ENCODE measurements around the gene ERC2. TPM values are rescaled to one million over a fixed set of nuclear protein-coding genes. Genes with fewer than 3 reads are reported as not detected.

Gene ERC2
- total RNA-seq, 1 donor from 2014 or later: 48.3 TPM

- Mint-ChIP-seq H3K27me3 (ENCODE audit: unreplicated experiment) (no peaks in the 10 kb centered on the region), H3K4me3 (ENCODE audit: unreplicated experiment) (no peak overlapping the region), H3K4me1 (ENCODE audit: low read depth, unreplicated experiment) (peaks cover 9% of the 10 kb centered on the region), H3K36me3 (ENCODE audit: unreplicated experiment) (no peaks in the 10 kb centered on the region), H3K9me3 (ENCODE audit: unreplicated experiment) (no peaks in the 10 kb centered on the region), H3K27ac (ENCODE audit: unreplicated experiment) (no peak overlapping the region)
- no peak for DNase-seq
- TF ChIP-seq, protein P1, sequence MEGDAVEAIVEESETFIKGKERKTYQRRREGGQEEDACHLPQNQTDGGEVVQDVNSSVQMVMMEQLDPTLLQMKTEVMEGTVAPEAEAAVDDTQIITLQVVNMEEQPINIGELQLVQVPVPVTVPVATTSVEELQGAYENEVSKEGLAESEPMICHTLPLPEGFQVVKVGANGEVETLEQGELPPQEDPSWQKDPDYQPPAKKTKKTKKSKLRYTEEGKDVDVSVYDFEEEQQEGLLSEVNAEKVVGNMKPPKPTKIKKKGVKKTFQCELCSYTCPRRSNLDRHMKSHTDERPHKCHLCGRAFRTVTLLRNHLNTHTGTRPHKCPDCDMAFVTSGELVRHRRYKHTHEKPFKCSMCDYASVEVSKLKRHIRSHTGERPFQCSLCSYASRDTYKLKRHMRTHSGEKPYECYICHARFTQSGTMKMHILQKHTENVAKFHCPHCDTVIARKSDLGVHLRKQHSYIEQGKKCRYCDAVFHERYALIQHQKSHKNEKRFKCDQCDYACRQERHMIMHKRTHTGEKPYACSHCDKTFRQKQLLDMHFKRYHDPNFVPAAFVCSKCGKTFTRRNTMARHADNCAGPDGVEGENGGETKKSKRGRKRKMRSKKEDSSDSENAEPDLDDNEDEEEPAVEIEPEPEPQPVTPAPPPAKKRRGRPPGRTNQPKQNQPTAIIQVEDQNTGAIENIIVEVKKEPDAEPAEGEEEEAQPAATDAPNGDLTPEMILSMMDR (IDR thresholded peaks at IDR 0.05; ENCODE audit: partially characterized antibody, unreplicated experiment): no peak
Measured at GRCh38 chr3:55692295-55692956, 775.8 kb downstream of the ERC2 start.

DNA sequence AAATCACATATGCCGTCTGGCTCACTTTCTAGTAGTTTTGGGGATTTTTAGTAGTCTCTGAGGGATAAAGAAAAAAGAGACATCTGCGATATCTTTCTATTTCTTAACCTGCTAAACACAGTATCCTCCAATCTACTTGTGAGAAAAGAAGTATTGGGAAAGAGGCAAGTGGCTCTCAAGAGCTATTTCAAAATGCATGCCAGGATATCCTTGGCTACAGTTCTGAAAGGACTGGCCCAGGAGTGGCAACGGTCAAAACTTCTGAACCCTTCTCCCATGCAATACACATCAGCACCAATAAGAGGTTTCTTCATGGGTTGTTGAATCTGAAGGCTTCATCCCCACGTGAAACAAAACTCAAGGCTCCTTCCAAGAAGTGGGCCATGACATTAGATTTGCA, 777.1 kb downstream of the ERC2 start:
- H3K27me3 Mint-ChIP-seq (ENCODE audit: unreplicated experiment): no peaks in the 10 kb centered on the region
- no peaks in the 10 kb centered on the region for H3K9me3 Mint-ChIP-seq (ENCODE audit: unreplicated experiment)
- H3K4me1 Mint-ChIP-seq (ENCODE audit: low read depth, unreplicated experiment): peaks cover 9% of the 10 kb centered on the region
- TF ChIP-seq, protein P1 (IDR thresholded peaks at IDR 0.05; ENCODE audit: partially characterized antibody, unreplicated experiment): no peak
- H3K4me3 Mint-ChIP-seq (ENCODE audit: unreplicated experiment): no peak overlapping the region
- H3K27ac Mint-ChIP-seq (ENCODE audit: unreplicated experiment): no peak overlapping the region
- DNase-seq: no peak
- H3K36me3 Mint-ChIP-seq (ENCODE audit: unreplicated experiment): no peaks in the 10 kb centered on the region

DNA sequence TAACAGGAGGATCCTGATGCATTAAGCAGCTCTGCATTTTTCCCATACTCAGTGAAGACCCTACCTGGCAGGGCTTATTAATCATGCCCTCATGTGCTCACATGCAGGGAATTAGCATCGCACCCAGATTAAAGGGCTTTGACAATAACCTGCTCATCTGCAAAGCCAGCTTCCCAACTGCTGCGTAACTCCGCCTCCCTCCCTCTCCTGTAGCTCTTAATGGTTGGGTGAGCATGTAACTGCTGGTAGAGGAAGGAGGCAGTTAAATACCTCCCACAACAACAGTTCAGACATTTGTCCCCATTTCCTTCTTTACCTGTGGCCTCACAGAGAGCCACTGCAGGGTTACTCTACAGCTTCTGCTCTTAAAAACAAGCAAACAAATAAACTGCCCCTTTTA, 777.5 kb downstream of the ERC2 start:
- Mint-ChIP-seq H3K9me3 (ENCODE audit: unreplicated experiment) (no peaks in the 10 kb centered on the region), H3K27ac (ENCODE audit: unreplicated experiment) (no peak overlapping the region), H3K4me1 (ENCODE audit: low read depth, unreplicated experiment) (peaks cover 9% of the 10 kb centered on the region), H3K27me3 (ENCODE audit: unreplicated experiment) (no peaks in the 10 kb centered on the region), H3K36me3 (ENCODE audit: unreplicated experiment) (no peaks in the 10 kb centered on the region), H3K4me3 (ENCODE audit: unreplicated experiment) (no peak overlapping the region)
- TF ChIP-seq, protein P1 (IDR thresholded peaks at IDR 0.05; ENCODE audit: partially characterized antibody, unreplicated experiment): no peak
- peak; percentile 26 for DNase-seq

GRCh38 chr3:55690177-55690576, 778.1 kb downstream of the ERC2 start:
- Mint-ChIP-seq H3K27ac (ENCODE audit: unreplicated experiment) (no peak overlapping the region), H3K9me3 (ENCODE audit: unreplicated experiment) (no peaks in the 10 kb centered on the region), H3K4me3 (ENCODE audit: unreplicated experiment) (no peak overlapping the region), H3K4me1 (ENCODE audit: low read depth, unreplicated experiment) (peaks cover 9% of the 10 kb centered on the region), H3K36me3 (ENCODE audit: unreplicated experiment) (no peaks in the 10 kb centered on the region), H3K27me3 (ENCODE audit: unreplicated experiment) (no peaks in the 10 kb centered on the region)
- no peak for DNase-seq
- TF ChIP-seq, protein P1 (IDR thresholded peaks at IDR 0.05; ENCODE audit: partially characterized antibody, unreplicated experiment): no peak

GRCh38 chr3:55688154-55688553, 780.1 kb downstream of the ERC2 start:
- Mint-ChIP-seq H3K36me3 (ENCODE audit: unreplicated experiment) (no peaks in the 10 kb centered on the region), H3K4me1 (ENCODE audit: low read depth, unreplicated experiment) (peaks cover 9% of the 10 kb centered on the region), H3K27me3 (ENCODE audit: unreplicated experiment) (no peaks in the 10 kb centered on the region), H3K4me3 (ENCODE audit: unreplicated experiment) (no peak overlapping the region), H3K27ac (ENCODE audit: unreplicated experiment) (no peak overlapping the region), H3K9me3 (ENCODE audit: unreplicated experiment) (no peaks in the 10 kb centered on the region)
- TF ChIP-seq, protein P1 (IDR thresholded peaks at IDR 0.05; ENCODE audit: partially characterized antibody, unreplicated experiment): no peak
- DNase-seq: no peak
